ENCODE measurements around the gene NVL. TPM values are rescaled to one million over a fixed set of nuclear protein-coding genes. Genes with fewer than 3 reads are reported as not detected.

The NVL gene
- total and polyA plus RNA-seq, 10 of the 15 experiments (the other 5 are each of a cell fraction or from before 2014, with no cell fraction given), result 20.3 to 49.6 (median 35.2) TPM

- no peak overlapping the region for H3K9ac ChIP-seq (ENCODE audit: control insufficient read depth, insufficient read depth, low read length)
- no peaks in the 10 kb centered on the region for H3K36me3 ChIP-seq (ENCODE audit: control insufficient read depth in 2 of 2, insufficient read depth in 2 of 2, low read length in 1 of 2)
- no peak overlapping the region for H2AFZ ChIP-seq (ENCODE audit: control insufficient read depth, low read depth, low read length)
- intact Hi-C loops (cut with micrococcal nuclease; ENCODE audit: unreplicated experiment) (no loop called here), in situ Hi-C loops (cut with MboI) (no loop called here)
- no peak overlapping the region for H3K4me2 ChIP-seq (ENCODE audit: control insufficient read depth, insufficient read depth)
- no peak overlapping the region for H3K4me3 ChIP-seq
- WGBS (ENCODE audit: insufficient coverage, insufficient replicate concordance, low lambda C conversion rate, missing lambda C conversion rate), result 96% methylated on average over 2 of the region's 2 CpGs
- CTCF ChIA-PET, result no interaction called here
- DNase-seq (ENCODE audit: low read depth, low spot score), result no peak
- no peaks in the 10 kb centered on the region for H3K27me3 ChIP-seq (replicated peaks in 1 of 2; ENCODE audit: control insufficient read depth in 2 of 2, insufficient read depth in 2 of 2, low read length in 1 of 2)
- RAD21 ChIA-PET (ENCODE audit: unreplicated experiment), result no interaction called here
- H3K79me2 ChIP-seq (ENCODE audit: control insufficient read depth, insufficient read depth, low read length), result no peaks in the 10 kb centered on the region
- no peaks in the 10 kb centered on the region for H3K9me3 ChIP-seq (replicated peaks; ENCODE audit: control insufficient read depth, insufficient read depth, low read length)
- no peaks in the 10 kb centered on the region for H4K20me1 ChIP-seq (ENCODE audit: control insufficient read depth, insufficient read depth)
- peaks cover 13% of the 10 kb centered on the region for H3K4me1 ChIP-seq (ENCODE audit: control insufficient read depth, insufficient read depth, low read length)
- POLR2A ChIA-PET, result interaction anchor here (1.0 kb wide), 1 partner anchor 15 kb away, joined by 4 read pairs; no protein-coding TSS in a partner anchor
- no peak for ATAC-seq
- no TSS peak for BruUV-seq (replicated peaks)
- no peak for FAIRE-seq
- no peak overlapping the region for H3K27ac ChIP-seq (ENCODE audit: control insufficient read depth, insufficient read depth)
- SMC1A ChIA-PET (ENCODE audit: uncharacterized antibody, unreplicated experiment), result interaction anchor here (1.0 kb wide), 1 partner anchor 10 kb away, joined by 3 read pairs; no protein-coding TSS in a partner anchor
- TF ChIP-seq GATAD2B (conservative IDR thresholded peaks at IDR 0.05; ENCODE audit: low read depth) (no peak), KAT2A (conservative IDR thresholded peaks at IDR 0.05; ENCODE audit: control insufficient read depth, low read depth, low read length) (no peak), IRF4 (IDR thresholded peaks at IDR 0.05; ENCODE audit: low read depth, low read length) (no peak), ZBTB40 (IDR thresholded peaks at IDR 0.05; ENCODE audit: borderline replicate concordance) (no peak), SP1 (IDR thresholded peaks at IDR 0.05; ENCODE audit: low read depth, low read length) (no peak), PKNOX1 (IDR thresholded peaks at IDR 0.05) (no peak)
- TF ChIP-seq, protein P1, sequence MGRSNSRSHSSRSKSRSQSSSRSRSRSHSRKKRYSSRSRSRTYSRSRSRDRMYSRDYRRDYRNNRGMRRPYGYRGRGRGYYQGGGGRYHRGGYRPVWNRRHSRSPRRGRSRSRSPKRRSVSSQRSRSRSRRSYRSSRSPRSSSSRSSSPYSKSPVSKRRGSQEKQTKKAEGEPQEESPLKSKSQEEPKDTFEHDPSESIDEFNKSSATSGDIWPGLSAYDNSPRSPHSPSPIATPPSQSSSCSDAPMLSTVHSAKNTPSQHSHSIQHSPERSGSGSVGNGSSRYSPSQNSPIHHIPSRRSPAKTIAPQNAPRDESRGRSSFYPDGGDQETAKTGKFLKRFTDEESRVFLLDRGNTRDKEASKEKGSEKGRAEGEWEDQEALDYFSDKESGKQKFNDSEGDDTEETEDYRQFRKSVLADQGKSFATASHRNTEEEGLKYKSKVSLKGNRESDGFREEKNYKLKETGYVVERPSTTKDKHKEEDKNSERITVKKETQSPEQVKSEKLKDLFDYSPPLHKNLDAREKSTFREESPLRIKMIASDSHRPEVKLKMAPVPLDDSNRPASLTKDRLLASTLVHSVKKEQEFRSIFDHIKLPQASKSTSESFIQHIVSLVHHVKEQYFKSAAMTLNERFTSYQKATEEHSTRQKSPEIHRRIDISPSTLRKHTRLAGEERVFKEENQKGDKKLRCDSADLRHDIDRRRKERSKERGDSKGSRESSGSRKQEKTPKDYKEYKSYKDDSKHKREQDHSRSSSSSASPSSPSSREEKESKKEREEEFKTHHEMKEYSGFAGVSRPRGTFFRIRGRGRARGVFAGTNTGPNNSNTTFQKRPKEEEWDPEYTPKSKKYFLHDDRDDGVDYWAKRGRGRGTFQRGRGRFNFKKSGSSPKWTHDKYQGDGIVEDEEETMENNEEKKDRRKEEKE (IDR thresholded peaks at IDR 0.05), result no peak
- TF ChIP-seq, protein P2, sequence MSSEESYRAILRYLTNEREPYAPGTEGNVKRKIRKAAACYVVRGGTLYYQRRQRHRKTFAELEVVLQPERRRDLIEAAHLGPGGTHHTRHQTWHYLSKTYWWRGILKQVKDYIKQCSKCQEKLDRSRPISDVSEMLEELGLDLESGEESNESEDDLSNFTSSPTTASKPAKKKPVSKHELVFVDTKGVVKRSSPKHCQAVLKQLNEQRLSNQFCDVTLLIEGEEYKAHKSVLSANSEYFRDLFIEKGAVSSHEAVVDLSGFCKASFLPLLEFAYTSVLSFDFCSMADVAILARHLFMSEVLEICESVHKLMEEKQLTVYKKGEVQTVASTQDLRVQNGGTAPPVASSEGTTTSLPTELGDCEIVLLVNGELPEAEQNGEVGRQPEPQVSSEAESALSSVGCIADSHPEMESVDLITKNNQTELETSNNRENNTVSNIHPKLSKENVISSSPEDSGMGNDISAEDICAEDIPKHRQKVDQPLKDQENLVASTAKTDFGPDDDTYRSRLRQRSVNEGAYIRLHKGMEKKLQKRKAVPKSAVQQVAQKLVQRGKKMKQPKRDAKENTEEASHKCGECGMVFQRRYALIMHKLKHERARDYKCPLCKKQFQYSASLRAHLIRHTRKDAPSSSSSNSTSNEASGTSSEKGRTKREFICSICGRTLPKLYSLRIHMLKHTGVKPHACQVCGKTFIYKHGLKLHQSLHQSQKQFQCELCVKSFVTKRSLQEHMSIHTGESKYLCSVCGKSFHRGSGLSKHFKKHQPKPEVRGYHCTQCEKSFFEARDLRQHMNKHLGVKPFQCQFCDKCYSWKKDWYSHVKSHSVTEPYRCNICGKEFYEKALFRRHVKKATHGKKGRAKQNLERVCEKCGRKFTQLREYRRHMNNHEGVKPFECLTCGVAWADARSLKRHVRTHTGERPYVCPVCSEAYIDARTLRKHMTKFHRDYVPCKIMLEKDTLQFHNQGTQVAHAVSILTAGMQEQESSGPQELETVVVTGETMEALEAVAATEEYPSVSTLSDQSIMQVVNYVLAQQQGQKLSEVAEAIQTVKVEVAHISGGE (CRISPR knock-in tag; IDR thresholded peaks at IDR 0.05), result no peak
These were observed 67.5 kb downstream of the NVL start for GRCh38 chr1:224262373-224263054.
